OCI-LY7 (cell line): ENCODE measurements around the gene LRRC4C. TPM values are rescaled to one million over a fixed set of nuclear protein-coding genes. Genes with fewer than 3 reads are reported as not detected.

Source experiments
- BruUV-seq: library from RNA; stranded (reverse); fragments of 400-500 nt; replicated peaks from 2 replicates; lab custom pipeline; 2021; lab: Mats Ljungman, UMichigan
- CTCF ChIA-PET: fragments of 300-600 bp; sonication (Branson Sonifier 250); formaldehyde crosslinking; loops from one replicate; lab custom pipeline; 2022; ENCODE audit warnings: antibody characterized with exemption; ENCODE audit not compliant: unreplicated experiment; lab: Charles Lee
- POLR2A ChIA-PET: fragments of 300-600 bp; sonication (Branson Sonifier 250); formaldehyde crosslinking; loops from one replicate; lab custom pipeline; 2022; ENCODE audit warnings: antibody characterized with exemption; lab: Charles Lee
- DNase-seq: peaks from one replicate; pipeline ENCODE4 v3.0.0-alpha.2; 2015; ENCODE audit warnings: low spot score
- H2AFZ ChIP-seq: fragments of 200-600 bp; sonication (generic), shearing (Covaris generic); 2 replicates; pipeline ENCODE4 v1.6.1; 2014; ENCODE audit warnings: mild to moderate bottlenecking, antibody characterized with exemption, low read length, moderate library complexity
- H3K27ac ChIP-seq: fragments of 200-600 bp; sonication (generic); 2 replicates; pipeline ENCODE4 v1.5.1; 2014; ENCODE audit warnings: mixed run types, low read depth, mild to moderate bottlenecking, moderate library complexity, low read length, inconsistent platforms; ENCODE audit not compliant: poor library complexity, severe bottlenecking
- H3K36me3 ChIP-seq: fragments of 200-600 bp; sonication (generic); 2 replicates; pipeline ENCODE4 v1.6.1; 2014; ENCODE audit warnings: mild to moderate bottlenecking, antibody characterized with exemption, low read length, moderate library complexity, mixed read lengths; ENCODE audit not compliant: insufficient read depth
- H3K4me1 ChIP-seq: fragments of 200-600 bp; sonication (generic); 2 replicates; pipeline ENCODE4 v1.5.1; 2014; ENCODE audit warnings: mild to moderate bottlenecking, low read length; ENCODE audit not compliant: insufficient read depth, poor library complexity, severe bottlenecking
- H3K4me2 ChIP-seq: fragments of 200-600 bp; sonication (generic); 2 replicates; pipeline ENCODE4 v1.6.1; 2014; ENCODE audit warnings: mild to moderate bottlenecking, low read length
- H3K4me3 ChIP-seq: fragments of 200-600 bp; sonication (generic); 2 replicates; pipeline ENCODE4 v1.5.1; 2014; ENCODE audit warnings: mild to moderate bottlenecking, low read depth, low read length; ENCODE audit not compliant: poor library complexity, severe bottlenecking
- H3K79me2 ChIP-seq: fragments of 200-600 bp; sonication (generic); 2 replicates; pipeline ENCODE4 v1.6.1; 2016; ENCODE audit warnings: low read depth, mild to moderate bottlenecking, low read length, moderate library complexity, mixed read lengths; ENCODE audit not compliant: insufficient read depth
- H3K9me2 ChIP-seq: fragments of 200-600 bp; sonication (generic); 2 replicates; pipeline ENCODE4 v1.6.1; 2016; ENCODE audit warnings: mild to moderate bottlenecking, low read length, mixed read lengths; ENCODE audit not compliant: insufficient read depth
- H3K9me3 ChIP-seq: fragments of 200-600 bp; sonication (generic); 2 replicates; pipeline ENCODE4 v1.6.1; 2014; ENCODE audit warnings: mild to moderate bottlenecking, mixed run types, low read length, mixed read lengths
- H4K20me1 ChIP-seq: fragments of 200-600 bp; sonication (generic); 2 replicates; pipeline ENCODE4 v1.6.1; 2014; ENCODE audit warnings: mild to moderate bottlenecking, antibody characterized with exemption, low read length, moderate library complexity, mixed read lengths; ENCODE audit not compliant: insufficient read depth
- EZH2phosphoT487 ChIP-seq: fragments of 200-600 bp; sonication (generic); IDR thresholded peaks from 2 replicates; pipeline ENCODE4 v1.6.1; 2018; ENCODE audit warnings: low read depth, borderline replicate concordance, mild to moderate bottlenecking, mixed run types, antibody characterized with exemption, low read length, moderate library complexity, mixed read lengths
- intact Hi-C: fragments of 100-400 bp; cut with micrococcal nuclease; formaldehyde crosslinking; loops from one replicate; pipeline ENCODE4 v1.10.0; 2022; ENCODE audit not compliant: unreplicated experiment
- total RNA-seq, 2 experiments: library from RNA; depleted of rRNA in 1 of 2; stranded (reverse); fragments of >200 nt in 1 of 2; shearing (Covaris generic) in 1 of 2; gene quantifications; 2 replicates each; pipeline ENCODE4 v1.2.3, GENCODE V29; 2014 to 2022
- TF ChIP-seq, protein P1 (sequence below): fragments of 200-600 bp; sonication (generic); conservative IDR thresholded peaks from 2 replicates; pipeline ENCODE4 v1.5.1; 2014; ENCODE audit warnings: mild to moderate bottlenecking, antibody characterized with exemption, low read length, moderate library complexity, mixed read lengths

LRRC4C gene
- total RNA-seq, 2 experiments from 2014 or later: not detected

DNA sequence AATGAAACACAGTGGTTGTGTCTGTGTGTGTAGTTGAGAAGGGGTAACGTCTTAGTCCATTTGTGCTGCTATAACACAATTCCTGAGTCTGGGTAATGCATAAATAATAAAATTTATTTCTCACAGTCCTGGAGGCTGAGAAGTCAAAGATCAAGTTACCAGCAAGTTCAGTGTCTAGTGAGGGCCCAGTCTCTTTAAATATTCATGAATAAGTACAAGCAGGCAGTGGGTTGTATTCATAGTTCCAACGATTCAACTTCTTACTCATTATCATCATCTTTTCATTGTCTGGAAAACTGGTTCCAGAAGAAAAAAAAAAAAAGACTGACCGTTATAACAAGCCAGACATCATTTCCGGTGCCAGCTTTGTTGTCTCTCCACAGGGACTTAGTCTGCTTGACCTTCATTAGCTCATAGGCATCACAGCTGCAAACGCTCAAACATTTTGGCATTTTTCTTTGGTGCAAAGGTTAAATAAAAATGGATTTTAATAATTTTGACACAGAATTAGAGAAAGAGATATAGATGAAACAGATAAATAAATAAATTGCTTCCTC, 1297.5 kb downstream of the LRRC4C start:
- Histone ChIP-seq H3K27ac (no peak overlapping the region), H3K4me2 (no peak overlapping the region), H3K9me3 (no peaks in the 10 kb centered on the region), H3K9me2 (no peaks in the 10 kb centered on the region), H3K4me1 (no peaks in the 10 kb centered on the region), H4K20me1 (no peaks in the 10 kb centered on the region), H3K36me3 (no peaks in the 10 kb centered on the region), H3K79me2 (no peaks in the 10 kb centered on the region), H2AFZ (no peak overlapping the region), H3K4me3 (no peak overlapping the region)
- POLR2A ChIA-PET: interaction anchor here (0.7 kb wide), 1 partner anchor 1202 kb away, joined by 3 read pairs; no protein-coding TSS in a partner anchor
- intact Hi-C loops: no loop called here
- CTCF ChIA-PET: no interaction called here
- no peak for DNase-seq
- no peak for TF ChIP-seq EZH2phosphoT487
- TF ChIP-seq, protein P1, sequence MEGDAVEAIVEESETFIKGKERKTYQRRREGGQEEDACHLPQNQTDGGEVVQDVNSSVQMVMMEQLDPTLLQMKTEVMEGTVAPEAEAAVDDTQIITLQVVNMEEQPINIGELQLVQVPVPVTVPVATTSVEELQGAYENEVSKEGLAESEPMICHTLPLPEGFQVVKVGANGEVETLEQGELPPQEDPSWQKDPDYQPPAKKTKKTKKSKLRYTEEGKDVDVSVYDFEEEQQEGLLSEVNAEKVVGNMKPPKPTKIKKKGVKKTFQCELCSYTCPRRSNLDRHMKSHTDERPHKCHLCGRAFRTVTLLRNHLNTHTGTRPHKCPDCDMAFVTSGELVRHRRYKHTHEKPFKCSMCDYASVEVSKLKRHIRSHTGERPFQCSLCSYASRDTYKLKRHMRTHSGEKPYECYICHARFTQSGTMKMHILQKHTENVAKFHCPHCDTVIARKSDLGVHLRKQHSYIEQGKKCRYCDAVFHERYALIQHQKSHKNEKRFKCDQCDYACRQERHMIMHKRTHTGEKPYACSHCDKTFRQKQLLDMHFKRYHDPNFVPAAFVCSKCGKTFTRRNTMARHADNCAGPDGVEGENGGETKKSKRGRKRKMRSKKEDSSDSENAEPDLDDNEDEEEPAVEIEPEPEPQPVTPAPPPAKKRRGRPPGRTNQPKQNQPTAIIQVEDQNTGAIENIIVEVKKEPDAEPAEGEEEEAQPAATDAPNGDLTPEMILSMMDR: no peak
- no TSS peak for BruUV-seq

DNA sequence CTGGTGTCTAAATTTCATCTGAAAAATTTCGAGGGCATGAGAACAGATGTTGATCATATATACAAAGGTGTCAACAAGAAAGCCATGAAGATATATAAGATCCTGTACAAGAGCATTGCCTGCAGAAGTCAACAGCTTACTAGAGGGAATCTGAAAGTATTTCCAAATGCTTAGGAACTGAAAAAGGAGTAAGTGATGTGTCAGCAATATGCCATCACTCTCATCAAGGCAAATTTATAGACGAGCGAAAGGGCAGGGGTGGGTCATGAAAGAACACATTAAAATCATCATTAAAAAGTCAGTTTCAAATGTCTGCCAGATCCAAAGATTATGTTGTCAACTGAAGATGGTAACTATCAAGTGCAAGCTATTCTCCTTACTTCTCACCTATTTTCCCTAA, 1299.0 kb downstream of the LRRC4C start:
- no TSS peak for BruUV-seq

DNA sequence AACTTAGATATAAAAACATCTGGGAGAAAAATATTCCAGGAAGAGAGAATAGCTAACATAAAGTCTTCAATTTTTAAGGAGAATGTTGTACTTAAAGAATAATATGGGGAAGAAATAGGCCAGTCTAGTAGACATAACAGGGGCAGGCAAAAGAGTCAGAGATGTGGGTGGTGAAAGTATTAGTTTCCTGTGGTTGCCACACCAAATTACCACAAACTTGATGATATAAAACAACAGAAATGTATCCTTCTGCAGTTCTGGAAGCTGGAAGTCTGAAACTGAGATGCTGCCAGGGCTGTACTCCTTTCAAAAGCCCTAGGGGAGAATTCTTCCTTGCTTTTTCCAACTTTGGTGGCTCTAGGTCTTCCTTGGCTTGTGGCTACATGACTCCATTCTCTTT, 1309.7 kb downstream of the LRRC4C start:
- H3K4me1 ChIP-seq: no peaks in the 10 kb centered on the region
- no peak overlapping the region for H3K4me3 ChIP-seq
- H3K27ac ChIP-seq: no peak overlapping the region
- H4K20me1 ChIP-seq: no peaks in the 10 kb centered on the region
- no peak overlapping the region for H3K4me2 ChIP-seq
- no peak for DNase-seq
- ChIA-PET CTCF (no interaction called here), POLR2A (no interaction called here)
- no peaks in the 10 kb centered on the region for H3K9me3 ChIP-seq
- intact Hi-C loops: no loop called here
- no TSS peak for BruUV-seq
- no peaks in the 10 kb centered on the region for H3K79me2 ChIP-seq
- H2AFZ ChIP-seq: no peak overlapping the region
- H3K36me3 ChIP-seq: no peaks in the 10 kb centered on the region
- H3K9me2 ChIP-seq: no peaks in the 10 kb centered on the region
- TF ChIP-seq EZH2phosphoT487: no peak
- TF ChIP-seq, protein P1: no peak

More for the DNA sequence above, 1299.0 kb downstream of the LRRC4C start:
- Histone ChIP-seq H3K27ac (no peak overlapping the region), H3K4me3 (no peak overlapping the region), H3K4me1 (no peaks in the 10 kb centered on the region), H2AFZ (no peak overlapping the region), H3K9me2 (no peaks in the 10 kb centered on the region), H3K79me2 (no peaks in the 10 kb centered on the region), H3K4me2 (no peak overlapping the region), H3K36me3 (no peaks in the 10 kb centered on the region), H3K9me3 (no peaks in the 10 kb centered on the region), H4K20me1 (no peaks in the 10 kb centered on the region)
- ChIA-PET POLR2A (no interaction called here), CTCF (no interaction called here)
- intact Hi-C loops: no loop called here
- TF ChIP-seq, protein P1: no peak
- TF ChIP-seq EZH2phosphoT487: no peak
- DNase-seq: no peak
